ENCODE results near the gene MCF2L2.

MCF2L2 gene

GRCh38 chr3:183301937-183302580 lies 126.4 kb downstream of the MCF2L2 start:
- no peak for DNase-seq (ENCODE audit: low read depth)
- in situ Hi-C loops (cut with HindIII; ENCODE audit: low sequenced_read_pairs), result no loop called here
- no peak for TF ChIP-seq CTCF (IDR thresholded peaks at IDR 0.05; ENCODE audit: low read depth, low read length, missing control alignments)
- H3K4me3 ChIP-seq (ENCODE audit: low read depth, low read length), result no peak overlapping the region

- in situ Hi-C loops (cut with HindIII; ENCODE audit: low sequenced_read_pairs), result no loop called here
- no peak overlapping the region for H3K4me3 ChIP-seq (ENCODE audit: low read depth, low read length)
- TF ChIP-seq CTCF (IDR thresholded peaks at IDR 0.05; ENCODE audit: low read depth, low read length, missing control alignments), result no peak
- no peak for DNase-seq (ENCODE audit: low read depth)
These were observed 127.3 kb downstream of the MCF2L2 start for GRCh38 chr3:183300996-183301562.

GRCh38 chr3:183299976-183300375 lies 128.4 kb downstream of the MCF2L2 start:
- TF ChIP-seq CTCF (IDR thresholded peaks at IDR 0.05; ENCODE audit: low read depth, low read length, missing control alignments), result no peak
- no peak overlapping the region for H3K4me3 ChIP-seq (ENCODE audit: low read depth, low read length)
- DNase-seq (ENCODE audit: low read depth), result no peak
- in situ Hi-C loops (cut with HindIII; ENCODE audit: low sequenced_read_pairs), result no loop called here

GRCh38 chr3:183298701-183299153 lies 129.7 kb downstream of the MCF2L2 start:
- peak; percentile 88 for DNase-seq (ENCODE audit: low read depth)
- in situ Hi-C loops (cut with HindIII; ENCODE audit: low sequenced_read_pairs), result no loop called here
- TF ChIP-seq CTCF (IDR thresholded peaks at IDR 0.05; ENCODE audit: low read depth, low read length, missing control alignments), result no peak
- no peak overlapping the region for H3K4me3 ChIP-seq (ENCODE audit: low read depth, low read length)

- in situ Hi-C loops (cut with HindIII; ENCODE audit: low sequenced_read_pairs), result no loop called here
- H3K4me3 ChIP-seq (ENCODE audit: low read depth, low read length), result no peak overlapping the region
- TF ChIP-seq CTCF (IDR thresholded peaks at IDR 0.05; ENCODE audit: low read depth, low read length, missing control alignments), result no peak
- DNase-seq (ENCODE audit: low read depth), result no peak
These were observed 131.5 kb downstream of the MCF2L2 start for GRCh38 chr3:183296944-183297343.

GRCh38 chr3:183295211-183295610 lies 133.2 kb downstream of the MCF2L2 start:
- no peak overlapping the region for H3K4me3 ChIP-seq (ENCODE audit: low read depth, low read length)
- DNase-seq (ENCODE audit: low read depth), result peak; percentile 87
- no peak for TF ChIP-seq CTCF (IDR thresholded peaks at IDR 0.05; ENCODE audit: low read depth, low read length, missing control alignments)
- in situ Hi-C loops (cut with HindIII; ENCODE audit: low sequenced_read_pairs), result no loop called here

Measured in astrocyte of the cerebellum (primary cell).